Glutamatergic neuron (in vitro differentiated cells): ENCODE measurements around the gene TGM2. TPM values are rescaled to one million over a fixed set of nuclear protein-coding genes. Genes with fewer than 3 reads are reported as not detected.
"Not testable (repeated sequence)": the region's sequence is repeated elsewhere in the genome, so short reads cannot be mapped to it uniquely, and the experiment has no call there.

Source experiments
- DNase-seq: peaks from one replicate; pipeline ENCODE4 v3.0.0; 2022
- H3K27ac Mint-ChIP-seq: one replicate; pipeline ENCODE4 v1.8.0; 2020; ENCODE audit warnings: mild to moderate bottlenecking, mixed read lengths, inconsistent platforms; ENCODE audit not compliant: unreplicated experiment
- H3K27me3 Mint-ChIP-seq: one replicate; pipeline ENCODE4 v1.8.0; 2020; ENCODE audit warnings: mild to moderate bottlenecking, moderate library complexity, mixed read lengths, inconsistent platforms; ENCODE audit not compliant: unreplicated experiment
- H3K36me3 Mint-ChIP-seq: one replicate; pipeline ENCODE4 v1.8.0; 2020; ENCODE audit warnings: mild to moderate bottlenecking, mixed read lengths, inconsistent platforms; ENCODE audit not compliant: unreplicated experiment
- H3K4me1 Mint-ChIP-seq: one replicate; pipeline ENCODE4 v1.8.0; 2020; ENCODE audit warnings: mild to moderate bottlenecking, low read depth, mixed read lengths, inconsistent platforms; ENCODE audit not compliant: unreplicated experiment
- H3K4me3 Mint-ChIP-seq: one replicate; pipeline ENCODE4 v1.8.0; 2020; ENCODE audit warnings: mild to moderate bottlenecking, mixed read lengths, inconsistent platforms; ENCODE audit not compliant: unreplicated experiment
- H3K9me3 Mint-ChIP-seq: one replicate; pipeline ENCODE4 v1.8.0; 2020; ENCODE audit warnings: mild to moderate bottlenecking, moderate library complexity, mixed read lengths, inconsistent platforms; ENCODE audit not compliant: unreplicated experiment
- CTCF ChIP-seq: fragments of 200-600 bp; sonication (generic); IDR thresholded peaks from one replicate; pipeline ENCODE4 v1.5.0; 2021; ENCODE audit not compliant: partially characterized antibody, unreplicated experiment
- total RNA-seq: library from RNA; stranded (reverse); fragmentation: NEBNext Ultra II Directional; extraction: Animal tissue kit (Norgen Biotek cat#: 25700); gene quantifications from one replicate; pipeline ENCODE4 v1.2.1, GENCODE V29; 2021; ENCODE audit not compliant: unreplicated experiment

Gene TGM2
- total RNA-seq, 1 donor from 2014 or later = not detected

- Mint-ChIP-seq H3K27me3 (peaks cover 2% of the 10 kb centered on the region), H3K36me3 (no peaks in the 10 kb centered on the region), H3K27ac (no peak overlapping the region), H3K4me3 (no peak overlapping the region), H3K9me3 (peaks cover 1% of the 10 kb centered on the region), H3K4me1 (peaks cover 6% of the 10 kb centered on the region)
- no peak for DNase-seq
- TF ChIP-seq CTCF = no peak
Measured at GRCh38 chr20:38109591-38110524, 55.2 kb downstream of the TGM2 start.

- no peak for TF ChIP-seq CTCF
- Mint-ChIP-seq H3K27me3 (peaks cover 2% of the 10 kb centered on the region), H3K4me1 (peaks cover 6% of the 10 kb centered on the region), H3K36me3 (no peaks in the 10 kb centered on the region), H3K9me3 (peaks cover 1% of the 10 kb centered on the region), H3K4me3 (no peak overlapping the region), H3K27ac (no peak overlapping the region)
- DNase-seq = no peak
Measured at GRCh38 chr20:38108986-38109541, 56.0 kb downstream of the TGM2 start.

GRCh38 chr20:38108438-38108985 lies 56.6 kb downstream of the TGM2 start:
- DNase-seq = no peak
- H3K27me3 Mint-ChIP-seq = peaks cover 2% of the 10 kb centered on the region
- H3K4me3 Mint-ChIP-seq = no peak overlapping the region
- no peak overlapping the region for H3K27ac Mint-ChIP-seq
- peaks cover 1% of the 10 kb centered on the region for H3K9me3 Mint-ChIP-seq
- peaks cover 6% of the 10 kb centered on the region for H3K4me1 Mint-ChIP-seq
- no peak for TF ChIP-seq CTCF
- no peaks in the 10 kb centered on the region for H3K36me3 Mint-ChIP-seq

- H3K4me3 Mint-ChIP-seq, DNase-seq, H3K4me1 Mint-ChIP-seq, H3K9me3 Mint-ChIP-seq, H3K27me3 Mint-ChIP-seq, H3K36me3 Mint-ChIP-seq, H3K27ac Mint-ChIP-seq: not testable (repeated sequence)
Measured at GRCh38 chr20:38107916-38108315, 57.2 kb downstream of the TGM2 start.

GRCh38 chr20:38107386-38107785 lies 57.7 kb downstream of the TGM2 start:
- not testable (repeated sequence) for H3K4me3 Mint-ChIP-seq, DNase-seq, H3K27me3 Mint-ChIP-seq, H3K4me1 Mint-ChIP-seq, H3K27ac Mint-ChIP-seq, H3K36me3 Mint-ChIP-seq, H3K9me3 Mint-ChIP-seq

- peaks cover 5% of the 10 kb centered on the region for H3K4me1 Mint-ChIP-seq
- H3K9me3 Mint-ChIP-seq = peaks cover under 1% of the 10 kb centered on the region
- H3K27me3 Mint-ChIP-seq = peaks cover 2% of the 10 kb centered on the region
- DNase-seq = no peak
- no peaks in the 10 kb centered on the region for H3K36me3 Mint-ChIP-seq
- H3K4me3 Mint-ChIP-seq = no peak overlapping the region
- no peak overlapping the region for H3K27ac Mint-ChIP-seq
- TF ChIP-seq CTCF = no peak
Measured at GRCh38 chr20:38106461-38106860, 58.6 kb downstream of the TGM2 start.
